Suppressor macrophage treated with lipopolysaccharide for 1 hour (primary cell): ENCODE data around the gene MARCHF4.

Experiments used
- DNase-seq, 3 donors: peaks; one replicate each; pipeline ENCODE4 v3.0.0-alpha.2; 2020 to 2022

MARCHF4 gene

GRCh38 chr2:216371721-216372702, at the start of gene MARCHF4:
Gene MARCHF4 (minus strand): TSS chr2:216372483. CDS start chr2:216370260, 2,223 bp downstream.
- peak; percentile 50 to 82 (median 61) for DNase-seq

- DNase-seq = no peak
Observed at GRCh38 chr2:216420367-216421101, 48.3 kb upstream of the MARCHF4 start.

- DNase-seq = no peak
Observed at GRCh38 chr2:216418981-216419380, 46.7 kb upstream of the MARCHF4 start.

GRCh38 chr2:216416571-216417307, 44.5 kb upstream of the MARCHF4 start:
- no peak for DNase-seq

GRCh38 chr2:216415541-216415940, 43.3 kb upstream of the MARCHF4 start:
- no peak for DNase-seq

- DNase-seq = no peak
Observed at GRCh38 chr2:216414772-216415319, 42.6 kb upstream of the MARCHF4 start.

- no peak for DNase-seq
Observed at GRCh38 chr2:216413882-216414281, 41.6 kb upstream of the MARCHF4 start.

GRCh38 chr2:216412022-216412999, 40.0 kb upstream of the MARCHF4 start, which contains the start of gene SMARCAL1:
Gene SMARCAL1 (plus strand): TSS chr2:216412484. CDS start chr2:216414705, 2,221 bp downstream.
- peak; percentile 98 to 100 (median 99) for DNase-seq

- DNase-seq = no peak
Observed at GRCh38 chr2:216410550-216410949, 38.3 kb upstream of the MARCHF4 start.

- DNase-seq = no peak
Observed at GRCh38 chr2:216408426-216409290, 36.4 kb upstream of the MARCHF4 start.

- DNase-seq = no peak
Observed at GRCh38 chr2:216406826-216407225, 34.5 kb upstream of the MARCHF4 start.

- no peak for DNase-seq
Observed at GRCh38 chr2:216405588-216405987, 33.3 kb upstream of the MARCHF4 start.

GRCh38 chr2:216404010-216404618, 31.8 kb upstream of the MARCHF4 start:
- DNase-seq = peak; percentile 59 to 68 (median 62)

- DNase-seq = no peak
Observed at GRCh38 chr2:216402751-216403150, 30.5 kb upstream of the MARCHF4 start.

- no peak for DNase-seq
Observed at GRCh38 chr2:216399621-216400020, 27.3 kb upstream of the MARCHF4 start.

- peak; percentile 60 to 75 (median 69) for DNase-seq
Observed at GRCh38 chr2:216394881-216395280, 22.6 kb upstream of the MARCHF4 start.

GRCh38 chr2:216392945-216393840, 20.9 kb upstream of the MARCHF4 start:
- DNase-seq = no peak

GRCh38 chr2:216392018-216392562, 19.8 kb upstream of the MARCHF4 start:
- no peak for DNase-seq
